Left lung (tissue), 10 donors: Measurements from ENCODE around the gene GOLGA8A. TPM values are rescaled to one million over a fixed set of nuclear protein-coding genes. Genes with fewer than 3 reads are reported as not detected.
"Not testable (repeated sequence)": the region's sequence is repeated elsewhere in the genome, so short reads cannot be mapped to it uniquely, and the experiment has no call there.

Experiments used
- ATAC-seq: fragments of 200-7000 bp; cut with Tn5 transposase; one replicate; pipeline ENCODE4 v1.9.1; 2020; ENCODE audit warnings: moderate library complexity
- DNase-seq, 4 donors: peaks; one replicate each; pipeline ENCODE4 v3.0.0-alpha.2; 2013 to 2020
- H3K27ac ChIP-seq, 2 donors: fragments of 200-600 bp; sonication (generic) in 1 of 2; one replicate each; pipeline versions ENCODE4 v1.5.0 to v1.8.0; 2020 to 2021
- H3K27me3 ChIP-seq, 2 donors: fragments of 200-600 bp; sonication (generic) in 1 of 2; one replicate each; pipeline versions ENCODE4 v1.5.0 to v1.8.0; 2020 to 2021
- H3K36me3 ChIP-seq, 2 donors: fragments of 200-600 bp; sonication (generic) in 1 of 2; one replicate each; pipeline versions ENCODE4 v1.5.0 to v1.8.0; 2020 to 2021
- H3K4me1 ChIP-seq, 2 donors: fragments of 200-600 bp; one replicate each; pipeline ENCODE4 v1.8.0; 2021
- H3K4me3 ChIP-seq, 2 donors: fragments of 200-600 bp; sonication (generic) in 1 of 2; one replicate each; pipeline versions ENCODE4 v1.5.0 to v1.8.0; 2020 to 2021; ENCODE audit warnings: mild to moderate bottlenecking in 1 of 2
- H3K9me3 ChIP-seq, 2 donors: fragments of 200-600 bp; sonication (generic) in 1 of 2; one replicate each; pipeline versions ENCODE4 v1.5.0 to v1.8.0; 2020 to 2021
- intact Hi-C, 2 donors: fragments of 100-400 bp; cut with DNase I; formaldehyde crosslinking; loops; one replicate each; pipeline versions ENCODE4 v1.11.2 to v1.14.2; 2022
- polyA plus RNA-seq, 6 donors: library from polyadenylated mRNA; unstranded; fragments of 120-200 nt; gene quantifications; one replicate each; pipeline ENCODE4 v1.2.1, GENCODE V29; 2013; ENCODE audit not compliant: insufficient read length in 6 of 6
- total RNA-seq, 2 donors: library from RNA; stranded (reverse); fragmentation: NEBNext Ultra II Directional; extraction: Animal tissue kit (Norgen Biotek cat#: 25700); gene quantifications; one replicate each; pipeline ENCODE4 v1.2.1, GENCODE V29; 2021
- donor health status: DM: no; HTN: yes; CAD: no.
- donor health status: DM: no; HTN: no; CAD: no.

The GOLGA8A gene
- total and polyA plus RNA-seq, 8 donors = 25.4 to 318 (median 228) TPM

- H3K4me1 ChIP-seq, H3K27ac ChIP-seq, H3K4me3 ChIP-seq, DNase-seq, H3K9me3 ChIP-seq, H3K36me3 ChIP-seq, intact Hi-C loops, ATAC-seq, H3K27me3 ChIP-seq: not testable (repeated sequence)
Measured at GRCh38 chr15:34397637-34398259, 39.9 kb downstream of the GOLGA8A start.

- H3K9me3 ChIP-seq, intact Hi-C loops, H3K27me3 ChIP-seq, H3K27ac ChIP-seq, H3K36me3 ChIP-seq, ATAC-seq, H3K4me3 ChIP-seq, DNase-seq, H3K4me1 ChIP-seq: not testable (repeated sequence)
Measured at GRCh38 chr15:34392981-34393380, 44.6 kb downstream of the GOLGA8A start.

GRCh38 chr15:34389594-34390086 lies 48.0 kb downstream of the GOLGA8A start:
- H3K27me3 ChIP-seq, H3K27ac ChIP-seq, H3K9me3 ChIP-seq, H3K36me3 ChIP-seq, H3K4me3 ChIP-seq, intact Hi-C loops, ATAC-seq, DNase-seq, H3K4me1 ChIP-seq: not testable (repeated sequence)

Other genes with a start within 250 kb of the GOLGA8A start
- 10 to 100 TPM; 37.4 to 53.8 TPM for gene KATNBL1, start 227.7 kb downstream of the GOLGA8A start, total RNA-seq
- 100 to 1,000 TPM in 3 of 6 donors, 10 to 100 TPM in 3; 75.2 to 112 (median 95.6) TPM for gene KATNBL1, start 227.7 kb downstream of the GOLGA8A start, polyA plus RNA-seq
- 10 to 100 TPM; 93.7 to 97.9 TPM for gene EMC4, start 212.8 kb downstream of the GOLGA8A start, total RNA-seq
- 100 to 1,000 TPM; 115 to 125 (median 124) TPM for gene EMC4, start 212.8 kb downstream of the GOLGA8A start, polyA plus RNA-seq
- gene SLC12A6, start 100.0 kb downstream of the GOLGA8A start, total RNA-seq = 10 to 100 TPM; 25.3 to 47.4 TPM
- gene SLC12A6, start 100.0 kb downstream of the GOLGA8A start, polyA plus RNA-seq = 10 to 100 TPM; 25.9 to 37.3 (median 29.7) TPM
- gene NOP10, start 94.7 kb downstream of the GOLGA8A start, total RNA-seq = 100 to 1,000 TPM; 169 to 188 TPM
- 100 to 1,000 TPM in 5 of 6 donors, 10 to 100 TPM in 1; 99.8 to 112 (median 107) TPM for gene NOP10, start 94.7 kb downstream of the GOLGA8A start, polyA plus RNA-seq
- not detected for gene NUTM1, start 94.5 kb downstream of the GOLGA8A start, total RNA-seq
- under 1 TPM in 3 of 6 donors, not detected in 3; 0.04 to 0.06 (median 0.04) TPM for gene NUTM1, start 94.5 kb downstream of the GOLGA8A start, polyA plus RNA-seq
- 10 to 100 TPM; 38.8 to 46.3 TPM for gene LPCAT4, start 70.6 kb downstream of the GOLGA8A start, total RNA-seq
- gene LPCAT4, start 70.6 kb downstream of the GOLGA8A start, polyA plus RNA-seq = 10 to 100 TPM; 34.9 to 53.0 (median 45.4) TPM
- 10 to 100 TPM; 45.7 to 56.8 TPM for gene GOLGA8B, start 145.8 kb upstream of the GOLGA8A start, total RNA-seq
- gene GOLGA8B, start 145.8 kb upstream of the GOLGA8A start, polyA plus RNA-seq = 100 to 1,000 TPM; 132 to 223 (median 191) TPM